ENCODE data around the gene ROCK1.

ROCK1 gene

DNA sequence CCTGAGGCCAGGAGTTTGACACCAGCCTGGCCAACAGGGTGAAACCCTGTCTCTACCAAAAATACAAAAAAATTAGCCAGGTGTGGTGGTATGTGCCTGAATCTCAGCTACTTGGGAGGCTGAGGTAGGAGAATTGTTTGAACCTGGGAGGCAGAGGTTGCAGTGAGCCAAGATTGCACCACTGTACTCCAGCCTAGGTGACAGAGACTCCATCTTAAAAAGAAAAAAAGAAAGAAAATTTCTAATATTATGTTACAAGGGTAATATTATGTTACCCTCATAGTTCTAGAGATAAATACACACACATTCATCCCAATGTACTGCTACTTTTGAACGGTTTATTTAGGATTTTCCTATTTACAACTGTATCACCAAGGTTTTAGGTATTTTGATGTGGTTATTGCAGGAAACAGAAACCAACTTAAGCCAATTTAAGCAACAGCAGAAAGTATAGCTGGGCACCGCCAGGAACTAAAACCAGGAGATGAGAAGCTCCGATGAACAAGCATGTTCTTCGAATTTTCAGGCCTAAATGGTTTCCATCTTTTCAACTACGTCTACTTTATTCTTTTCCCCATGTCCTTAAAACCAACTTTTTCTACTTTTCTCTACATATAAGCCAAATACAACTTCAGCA is 11.8 kb upstream of the ROCK1 start:
- Histone ChIP-seq H3K36me3 (ENCODE audit: control insufficient read depth, insufficient read depth, low read length) (no peaks in the 10 kb centered on the region), H3K9me3 (ENCODE audit: control insufficient read depth, insufficient read depth, low read depth, low read length) (no peaks in the 10 kb centered on the region), H3K9ac (ENCODE audit: low read length) (no peak overlapping the region), H3K27ac (ENCODE audit: low read depth, low read length) (no peak overlapping the region), H3K4me1 (ENCODE audit: control insufficient read depth, insufficient read depth, low read length) (no peaks in the 10 kb centered on the region), H3K4me3 (ENCODE audit: low read depth, low read length) (no peak overlapping the region), H3K27me3 (ENCODE audit: control insufficient read depth, insufficient read depth, low read length) (no peaks in the 10 kb centered on the region)

- no peak overlapping the region for H3K27ac ChIP-seq (ENCODE audit: low read depth, low read length)
- no peak overlapping the region for H3K4me3 ChIP-seq (ENCODE audit: low read depth, low read length)
- H3K27me3 ChIP-seq (ENCODE audit: control insufficient read depth, insufficient read depth, low read length): no peaks in the 10 kb centered on the region
- H3K4me1 ChIP-seq (ENCODE audit: control insufficient read depth, insufficient read depth, low read length): peaks cover 16% of the 10 kb centered on the region
- H3K9me3 ChIP-seq (ENCODE audit: control insufficient read depth, insufficient read depth, low read depth, low read length): no peaks in the 10 kb centered on the region
- H3K9ac ChIP-seq (ENCODE audit: low read length): no peak overlapping the region
- no peaks in the 10 kb centered on the region for H3K36me3 ChIP-seq (ENCODE audit: control insufficient read depth, insufficient read depth, low read length)
These were observed 7.2 kb upstream of the ROCK1 start for GRCh38 chr18:21118806-21119205.

- Histone ChIP-seq H3K27ac (ENCODE audit: low read depth, low read length) (no peak overlapping the region), H3K4me1 (ENCODE audit: control insufficient read depth, insufficient read depth, low read length) (peaks cover 16% of the 10 kb centered on the region), H3K27me3 (ENCODE audit: control insufficient read depth, insufficient read depth, low read length) (peaks cover 11% of the 10 kb centered on the region; the same call in 1 of the 2 replicates), H3K9me3 (ENCODE audit: control insufficient read depth, insufficient read depth, low read depth, low read length) (no peaks in the 10 kb centered on the region), H3K4me3 (ENCODE audit: low read depth, low read length) (no peak overlapping the region), H3K36me3 (ENCODE audit: control insufficient read depth, insufficient read depth, low read length) (no peaks in the 10 kb centered on the region), H3K9ac (ENCODE audit: low read length) (no peak overlapping the region)
These were observed 6.0 kb upstream of the ROCK1 start for GRCh38 chr18:21117409-21118131.

- H3K36me3 ChIP-seq (ENCODE audit: control insufficient read depth, insufficient read depth, low read length): no peaks in the 10 kb centered on the region
- H3K9ac ChIP-seq (ENCODE audit: low read length): no peak overlapping the region
- H3K9me3 ChIP-seq (ENCODE audit: control insufficient read depth, insufficient read depth, low read depth, low read length): no peaks in the 10 kb centered on the region
- H3K4me3 ChIP-seq (ENCODE audit: low read depth, low read length): no peak overlapping the region
- peaks cover 12% of the 10 kb centered on the region; the same call in 1 of the 2 replicates for H3K27me3 ChIP-seq (ENCODE audit: control insufficient read depth, insufficient read depth, low read length)
- H3K27ac ChIP-seq (ENCODE audit: low read depth, low read length): no peak overlapping the region
- H3K4me1 ChIP-seq (ENCODE audit: control insufficient read depth, insufficient read depth, low read length): peaks cover 16% of the 10 kb centered on the region
These were observed 4.2 kb upstream of the ROCK1 start for GRCh38 chr18:21115519-21116411.

GRCh38 chr18:21112543-21113105 is 1.0 kb upstream of the ROCK1 start:
- Histone ChIP-seq H3K36me3 (ENCODE audit: control insufficient read depth, insufficient read depth, low read length) (no peaks in the 10 kb centered on the region), H3K4me3 (ENCODE audit: low read depth, low read length) (peak overlapping the region; percentile 83), H3K9me3 (ENCODE audit: control insufficient read depth, insufficient read depth, low read depth, low read length) (no peaks in the 10 kb centered on the region), H3K27ac (ENCODE audit: low read depth, low read length) (no peak overlapping the region), H3K4me1 (ENCODE audit: control insufficient read depth, insufficient read depth, low read length) (peaks cover 21% of the 10 kb centered on the region), H3K27me3 (ENCODE audit: control insufficient read depth, insufficient read depth, low read length) (peaks cover 12% of the 10 kb centered on the region; the same call in 1 of the 2 replicates), H3K9ac (ENCODE audit: low read length) (no peak overlapping the region)

DNA sequence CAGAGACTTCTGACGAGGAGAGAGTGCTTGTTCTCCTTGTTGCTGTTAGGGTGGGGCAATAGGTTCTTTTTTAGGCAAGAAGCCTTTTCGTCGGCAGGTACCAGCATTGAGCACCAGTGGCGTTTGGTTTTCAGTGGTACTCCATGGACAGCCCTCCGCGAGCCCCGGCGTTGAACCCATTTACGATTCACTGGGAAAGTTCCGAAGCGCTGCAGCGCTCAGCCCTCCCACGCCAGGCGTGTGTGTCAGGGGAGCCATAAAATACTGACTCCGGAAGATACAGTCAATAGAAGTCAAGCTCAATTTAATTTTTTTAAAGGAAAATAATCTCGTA is 494 bp upstream of the ROCK1 start:
- Histone ChIP-seq H3K9ac (ENCODE audit: low read length) (peak overlapping the region; percentile 65), H3K4me1 (ENCODE audit: control insufficient read depth, insufficient read depth, low read length) (peaks cover 16% of the 10 kb centered on the region), H3K9me3 (ENCODE audit: control insufficient read depth, insufficient read depth, low read depth, low read length) (no peaks in the 10 kb centered on the region), H3K27me3 (ENCODE audit: control insufficient read depth, insufficient read depth, low read length) (peaks cover 12% of the 10 kb centered on the region; the same call in 1 of the 2 replicates), H3K36me3 (ENCODE audit: control insufficient read depth, insufficient read depth, low read length) (no peaks in the 10 kb centered on the region), H3K4me3 (ENCODE audit: low read depth, low read length) (peak overlapping the region; percentile 83), H3K27ac (ENCODE audit: low read depth, low read length) (no peak overlapping the region)

GRCh38 chr18:21110713-21111345 is 784 bp downstream of the ROCK1 start:
- H3K9ac ChIP-seq (ENCODE audit: low read length): peak overlapping the region; percentile 94
- peak overlapping the region; percentile 59 for H3K27ac ChIP-seq (ENCODE audit: low read depth, low read length)
- peak overlapping the region; percentile 92 for H3K4me3 ChIP-seq (ENCODE audit: low read depth, low read length)
- peaks cover 9% of the 10 kb centered on the region for H3K4me1 ChIP-seq (ENCODE audit: control insufficient read depth, insufficient read depth, low read length)
- peaks cover 12% of the 10 kb centered on the region; the same call in 1 of the 2 replicates for H3K27me3 ChIP-seq (ENCODE audit: control insufficient read depth, insufficient read depth, low read length)
- no peaks in the 10 kb centered on the region for H3K9me3 ChIP-seq (ENCODE audit: control insufficient read depth, insufficient read depth, low read depth, low read length)
- H3K36me3 ChIP-seq (ENCODE audit: control insufficient read depth, insufficient read depth, low read length): no peaks in the 10 kb centered on the region

- Histone ChIP-seq H3K27ac (ENCODE audit: low read depth, low read length) (no peak overlapping the region), H3K36me3 (ENCODE audit: control insufficient read depth, insufficient read depth, low read length) (no peaks in the 10 kb centered on the region), H3K27me3 (ENCODE audit: control insufficient read depth, insufficient read depth, low read length) (peaks cover 12% of the 10 kb centered on the region; the same call in 1 of the 2 replicates), H3K9me3 (ENCODE audit: control insufficient read depth, insufficient read depth, low read depth, low read length) (no peaks in the 10 kb centered on the region), H3K4me3 (ENCODE audit: low read depth, low read length) (peak overlapping the region; percentile 92), H3K9ac (ENCODE audit: low read length) (peak overlapping the region; percentile 94), H3K4me1 (ENCODE audit: control insufficient read depth, insufficient read depth, low read length) (peaks cover 8% of the 10 kb centered on the region; the same call in 1 of the 2 replicates)
These were observed 1.5 kb downstream of the ROCK1 start for GRCh38 chr18:21109936-21110712.

GRCh38 chr18:21105936-21106335 is 5.7 kb downstream of the ROCK1 start:
- Histone ChIP-seq H3K36me3 (ENCODE audit: control insufficient read depth, insufficient read depth, low read length) (no peaks in the 10 kb centered on the region), H3K4me3 (ENCODE audit: low read depth, low read length) (no peak overlapping the region), H3K27me3 (ENCODE audit: control insufficient read depth, insufficient read depth, low read length) (no peaks in the 10 kb centered on the region), H3K4me1 (ENCODE audit: control insufficient read depth, insufficient read depth, low read length) (peaks cover 10% of the 10 kb centered on the region; the same call in 1 of the 2 replicates), H3K27ac (ENCODE audit: low read depth, low read length) (no peak overlapping the region), H3K9me3 (ENCODE audit: control insufficient read depth, insufficient read depth, low read depth, low read length) (no peaks in the 10 kb centered on the region), H3K9ac (ENCODE audit: low read length) (no peak overlapping the region)

GRCh38 chr18:21101172-21101571 is 10.4 kb downstream of the ROCK1 start:
- Histone ChIP-seq H3K27ac (ENCODE audit: low read depth, low read length) (no peak overlapping the region), H3K36me3 (ENCODE audit: control insufficient read depth, insufficient read depth, low read length) (no peaks in the 10 kb centered on the region), H3K27me3 (ENCODE audit: control insufficient read depth, insufficient read depth, low read length) (no peaks in the 10 kb centered on the region), H3K9ac (ENCODE audit: low read length) (no peak overlapping the region), H3K4me3 (ENCODE audit: low read depth, low read length) (no peak overlapping the region), H3K9me3 (ENCODE audit: control insufficient read depth, insufficient read depth, low read depth, low read length) (no peaks in the 10 kb centered on the region), H3K4me1 (ENCODE audit: control insufficient read depth, insufficient read depth, low read length) (peaks cover 7% of the 10 kb centered on the region; the same call in 1 of the 2 replicates)
